Measurements from ENCODE around the gene MICAL3. TPM values are rescaled to one million over a fixed set of nuclear protein-coding genes. Genes with fewer than 3 reads are reported as not detected.

MICAL3 gene
- polyA plus RNA-seq, 2 of the 4 experiments (the other 2 are of a cell fraction) = 20.5 to 30.1 TPM

DNA sequence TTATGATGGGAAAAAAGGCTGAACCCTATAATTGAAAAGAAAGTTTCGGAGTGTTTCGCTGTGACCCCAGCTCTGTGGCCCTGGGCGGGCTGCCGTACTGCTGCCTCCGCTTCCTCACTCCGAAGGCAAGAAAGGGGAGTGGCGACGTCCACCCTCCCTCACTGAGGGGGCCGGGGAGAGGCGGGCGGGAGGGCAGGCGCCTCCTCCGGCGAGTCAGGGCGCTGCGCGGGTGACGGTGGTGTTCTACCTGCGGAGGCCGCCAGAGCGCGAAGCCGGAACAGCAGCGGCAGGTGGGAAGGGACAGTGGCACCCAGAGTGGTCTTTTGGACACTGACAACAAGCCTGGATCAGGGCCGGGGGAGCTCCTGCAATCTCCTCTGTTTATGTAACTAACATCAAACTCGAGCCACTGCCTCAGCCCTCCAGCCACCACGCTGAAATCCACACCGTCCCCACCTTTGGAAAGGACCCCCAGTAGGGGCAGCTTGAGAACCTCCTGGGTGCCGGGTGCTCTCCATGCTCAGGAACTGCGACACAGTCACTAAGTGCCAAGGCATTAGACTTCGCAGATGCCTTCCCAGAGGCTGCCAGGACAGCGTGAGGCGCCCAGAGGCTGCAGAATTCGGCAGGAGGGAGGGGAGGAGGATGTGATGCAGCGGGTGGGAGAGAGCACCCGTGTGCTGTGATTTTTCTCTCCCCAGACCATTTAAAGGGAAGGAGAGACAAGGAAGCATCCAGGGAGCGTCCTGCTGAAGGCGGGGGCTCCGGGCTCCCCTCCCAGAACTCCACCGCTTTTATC, 275.6 kb downstream of the MICAL3 start:
- POLR2A ChIA-PET = no interaction called here
- FAIRE-seq (no peak), DNase-seq (ENCODE audit: low read depth in 1 of 2, low spot score in 1 of 2) (no peak), ATAC-seq (no peak)
- Histone ChIP-seq H3K27ac (no peak overlapping the region), H3K9me3 (no peaks in the 10 kb centered on the region), H3K4me1 (no peaks in the 10 kb centered on the region), H3K4me2 (no peak overlapping the region), H3K4me3 (no peak overlapping the region)
- 90% methylated on average over 30 of the region's 40 CpGs for WGBS (ENCODE audit: missing lambda C conversion rate)
- CTCF ChIA-PET = interaction anchor here (0.7 kb wide), 1 partner anchor 392 kb away, joined by 3 read pairs; no protein-coding TSS in a partner anchor
- no peak for TF ChIP-seq HOXB5 (CRISPR knock-in tag; IDR thresholded peaks at IDR 0.05)

- WGBS (ENCODE audit: missing lambda C conversion rate) = 92% methylated on average over 10 of the region's 10 CpGs
- ATAC-seq (no peak), DNase-seq (ENCODE audit: low read depth in 1 of 2, low spot score in 1 of 2) (no peak), FAIRE-seq (no peak)
- no peak overlapping the region for H3K4me3 ChIP-seq
- ChIA-PET CTCF (interaction anchor here (1.4 to 1.8 kb wide), 2 partner anchors 39 to 329 kb away, joined by 4 to 6 read pairs; no protein-coding TSS in a partner anchor), POLR2A (no interaction called here)
- no peak overlapping the region for H3K4me2 ChIP-seq
- H3K4me1 ChIP-seq = no peaks in the 10 kb centered on the region
- H3K27ac ChIP-seq = no peak overlapping the region
- H3K9me3 ChIP-seq = no peaks in the 10 kb centered on the region
- no peak for TF ChIP-seq REST (IDR thresholded peaks at IDR 0.05)
- TF ChIP-seq POLR2AphosphoS2 (conservative IDR thresholded peaks at IDR 0.05; ENCODE audit: low read length) = no peak
- no peak for TF ChIP-seq RFX5 (IDR thresholded peaks at IDR 0.05)
- no peak for TF ChIP-seq MAX (IDR thresholded peaks at IDR 0.05)
- TF ChIP-seq ZFP36 (IDR thresholded peaks at IDR 0.05; ENCODE audit: borderline replicate concordance, partially characterized antibody) = no peak
- no peak for TF ChIP-seq MAZ (IDR thresholded peaks at IDR 0.05; ENCODE audit: borderline replicate concordance, low read depth, low read length)
- no peak for TF ChIP-seq RARB (CRISPR knock-in tag; IDR thresholded peaks at IDR 0.05)
- no peak for TF ChIP-seq EHMT2 (IDR thresholded peaks at IDR 0.05; ENCODE audit: low read depth)
- TF ChIP-seq USF2 (IDR thresholded peaks at IDR 0.05) = no peak
- TF ChIP-seq POLR2A (IDR thresholded peaks at IDR 0.05; ENCODE audit: low read length) = no peak
- TF ChIP-seq KDM1A (IDR thresholded peaks at IDR 0.05; ENCODE audit: low read depth) = no peak
These were observed 277.4 kb downstream of the MICAL3 start for GRCh38 chr22:17746916-17747315.

DNA sequence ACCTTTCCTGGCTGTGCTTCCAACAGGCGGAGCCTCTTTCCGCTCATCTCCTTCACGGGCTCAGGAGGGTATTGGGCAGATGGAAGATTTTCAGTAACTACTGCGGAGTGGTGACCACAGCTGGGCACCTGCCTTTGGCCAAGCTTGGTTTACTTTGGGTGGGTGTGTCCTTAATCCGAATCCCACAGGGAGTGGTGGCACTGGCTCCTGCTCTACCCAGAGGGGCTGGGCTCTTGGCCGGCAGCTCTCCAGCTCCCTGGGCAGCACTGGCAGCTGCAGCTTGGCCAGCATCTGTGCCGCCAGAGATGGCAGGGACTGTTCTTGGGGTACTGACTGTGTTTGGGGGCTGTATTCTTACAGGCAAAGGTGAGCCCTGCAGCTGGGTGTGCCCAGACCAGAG, 279.9 kb downstream of the MICAL3 start:
- FAIRE-seq = no peak
- Histone ChIP-seq H3K27ac (no peak overlapping the region), H3K4me1 (no peaks in the 10 kb centered on the region), H3K4me2 (no peak overlapping the region), H3K9me3 (no peaks in the 10 kb centered on the region), H3K4me3 (no peak overlapping the region)
- 88% methylated on average over 4 of the region's 7 CpGs for WGBS (ENCODE audit: missing lambda C conversion rate)
- CTCF ChIA-PET = interaction anchor here (1.5 to 5.3 kb wide), 5 partner anchors 10 to 186 kb away, joined by 4 to 80 read pairs (median 19); partner anchors contain the start of gene BID
- DNase-seq (ENCODE audit: low read depth in 1 of 2, low spot score in 1 of 2) = no peak
- no peak for TF ChIP-seq HOXB5 (CRISPR knock-in tag; IDR thresholded peaks at IDR 0.05)
- TF ChIP-seq SREBF2 (IDR thresholded peaks at IDR 0.05) = no peak
- no peak for TF ChIP-seq BCL3 (IDR thresholded peaks at IDR 0.05)
- no peak for TF ChIP-seq MAX (IDR thresholded peaks at IDR 0.05)
- TF ChIP-seq, protein P1, sequence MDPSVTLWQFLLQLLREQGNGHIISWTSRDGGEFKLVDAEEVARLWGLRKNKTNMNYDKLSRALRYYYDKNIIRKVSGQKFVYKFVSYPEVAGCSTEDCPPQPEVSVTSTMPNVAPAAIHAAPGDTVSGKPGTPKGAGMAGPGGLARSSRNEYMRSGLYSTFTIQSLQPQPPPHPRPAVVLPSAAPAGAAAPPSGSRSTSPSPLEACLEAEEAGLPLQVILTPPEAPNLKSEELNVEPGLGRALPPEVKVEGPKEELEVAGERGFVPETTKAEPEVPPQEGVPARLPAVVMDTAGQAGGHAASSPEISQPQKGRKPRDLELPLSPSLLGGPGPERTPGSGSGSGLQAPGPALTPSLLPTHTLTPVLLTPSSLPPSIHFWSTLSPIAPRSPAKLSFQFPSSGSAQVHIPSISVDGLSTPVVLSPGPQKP (IDR thresholded peaks at IDR 0.05; ENCODE audit: low read depth, low read length) = no peak
- TF ChIP-seq CHD2 (IDR thresholded peaks at IDR 0.05; ENCODE audit: low read length, partially characterized antibody) = no peak
- no peak for TF ChIP-seq SMC3 (IDR thresholded peaks at IDR 0.05)
- TF ChIP-seq NR3C1 (IDR thresholded peaks at IDR 0.05) = no peak
- no peak for TF ChIP-seq ZSCAN20 (CRISPR knock-in tag; IDR thresholded peaks at IDR 0.05)
- TF ChIP-seq FOSB (CRISPR knock-in tag; IDR thresholded peaks at IDR 0.05) = no peak
- no peak for TF ChIP-seq KDM5A (IDR thresholded peaks at IDR 0.05)
- no peak for ATAC-seq
- POLR2A ChIA-PET = no interaction called here
